OCI-LY3 (cell line): ENCODE results near the gene CCDC157.

ENCODE experiments used
- EZH2phosphoT487 ChIP-seq: fragments of 200-600 bp; shearing (Covaris generic); IDR thresholded peaks from 2 replicates; pipeline ENCODE4 v1.6.1; 2018; ENCODE audit warnings: antibody characterized with exemption, mixed run types, low read depth
- TF ChIP-seq, protein P1 (sequence below): fragments of 200-600, 300-600 bp; sonication (generic); IDR thresholded peaks from 2 replicates; pipeline ENCODE4 v1.5.1; 2014; ENCODE audit warnings: antibody characterized with exemption, low read length, low read depth

- TF ChIP-seq, protein P1, sequence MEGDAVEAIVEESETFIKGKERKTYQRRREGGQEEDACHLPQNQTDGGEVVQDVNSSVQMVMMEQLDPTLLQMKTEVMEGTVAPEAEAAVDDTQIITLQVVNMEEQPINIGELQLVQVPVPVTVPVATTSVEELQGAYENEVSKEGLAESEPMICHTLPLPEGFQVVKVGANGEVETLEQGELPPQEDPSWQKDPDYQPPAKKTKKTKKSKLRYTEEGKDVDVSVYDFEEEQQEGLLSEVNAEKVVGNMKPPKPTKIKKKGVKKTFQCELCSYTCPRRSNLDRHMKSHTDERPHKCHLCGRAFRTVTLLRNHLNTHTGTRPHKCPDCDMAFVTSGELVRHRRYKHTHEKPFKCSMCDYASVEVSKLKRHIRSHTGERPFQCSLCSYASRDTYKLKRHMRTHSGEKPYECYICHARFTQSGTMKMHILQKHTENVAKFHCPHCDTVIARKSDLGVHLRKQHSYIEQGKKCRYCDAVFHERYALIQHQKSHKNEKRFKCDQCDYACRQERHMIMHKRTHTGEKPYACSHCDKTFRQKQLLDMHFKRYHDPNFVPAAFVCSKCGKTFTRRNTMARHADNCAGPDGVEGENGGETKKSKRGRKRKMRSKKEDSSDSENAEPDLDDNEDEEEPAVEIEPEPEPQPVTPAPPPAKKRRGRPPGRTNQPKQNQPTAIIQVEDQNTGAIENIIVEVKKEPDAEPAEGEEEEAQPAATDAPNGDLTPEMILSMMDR = no peak
- TF ChIP-seq EZH2phosphoT487 = no peak
Measured at GRCh38 chr22:30385942-30386341, 29.1 kb downstream of the CCDC157 start.
